ENCODE results near the gene ADAMTSL3. TPM values are rescaled to one million over a fixed set of nuclear protein-coding genes. Genes with fewer than 3 reads are reported as not detected.

The ADAMTSL3 gene
- total RNA-seq, 2 experiments from 2014 or later = not detected

DNA sequence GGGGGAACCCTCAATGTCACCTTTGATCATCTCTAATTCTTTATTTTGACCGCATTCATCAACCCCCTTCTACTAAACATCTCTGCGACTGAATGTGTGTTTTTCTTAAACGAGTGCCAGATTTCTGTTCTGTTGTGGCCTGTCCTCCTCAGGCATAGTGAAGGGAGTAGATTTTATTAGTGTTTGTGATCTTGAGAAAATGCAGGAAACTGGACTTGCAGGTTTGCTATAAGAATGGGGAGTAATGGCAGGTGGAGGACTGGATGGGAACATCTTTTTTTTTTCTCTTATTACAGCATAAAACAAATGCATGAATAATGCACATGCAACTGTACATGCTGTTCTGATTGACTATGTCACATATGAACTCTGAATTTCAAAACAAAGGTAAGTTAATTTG is 59.3 kb downstream of the ADAMTSL3 start:
- DNase-seq = no peak
- no peaks in the 10 kb centered on the region for H3K36me3 Mint-ChIP-seq (ENCODE audit: low read depth)

DNA sequence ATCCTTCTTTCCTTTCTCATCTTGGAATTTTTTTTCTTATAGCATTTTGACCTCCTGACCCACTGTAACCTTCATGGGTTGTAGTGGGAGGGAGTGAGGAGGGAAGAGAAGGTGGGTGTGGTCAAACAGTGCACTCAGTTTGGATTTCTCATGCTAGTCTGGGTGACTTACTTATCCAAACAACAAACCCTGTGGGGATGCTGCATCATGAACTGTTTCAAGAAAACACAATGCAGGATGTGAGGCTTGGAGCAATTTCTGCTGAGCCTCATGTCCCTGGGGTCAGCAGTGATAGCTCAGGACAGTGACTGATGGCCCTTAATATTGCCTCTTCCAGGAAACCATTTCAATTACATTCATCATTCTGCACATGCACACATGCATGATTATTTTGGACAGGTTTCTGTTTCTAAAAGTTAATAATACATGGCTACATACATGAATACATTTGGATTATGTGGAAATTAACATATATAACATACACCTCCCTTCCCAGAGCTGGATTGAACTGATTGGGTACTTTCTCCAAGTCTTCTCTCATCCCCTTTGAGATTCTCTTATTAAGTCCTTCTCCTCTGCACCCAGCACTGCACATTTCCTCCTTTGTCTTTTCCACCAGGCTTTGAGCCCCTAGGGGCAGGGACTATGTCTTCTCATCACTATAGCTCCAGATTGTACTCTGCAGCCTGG is 61.2 kb downstream of the ADAMTSL3 start:
- Mint-ChIP-seq H3K9me3 (no peaks in the 10 kb centered on the region), H3K4me3 (no peak overlapping the region), H3K27ac (no peak overlapping the region), H3K27me3 (ENCODE audit: low read depth) (peaks cover 14% of the 10 kb centered on the region), H3K36me3 (ENCODE audit: low read depth) (no peaks in the 10 kb centered on the region), H3K4me1 (ENCODE audit: low read depth) (no peaks in the 10 kb centered on the region)
- CTCF ChIA-PET = interaction anchor here (0.7 kb wide), 1 partner anchor 38 kb away, joined by 3 read pairs; no protein-coding TSS in a partner anchor
- DNase-seq = no peak
- intact Hi-C loops (cut with micrococcal nuclease) = no loop called here

More for the DNA sequence above, 59.3 kb downstream of the ADAMTSL3 start:
- no peak overlapping the region for H3K4me3 Mint-ChIP-seq
- no peaks in the 10 kb centered on the region for H3K4me1 Mint-ChIP-seq (ENCODE audit: low read depth)
- H3K9me3 Mint-ChIP-seq = no peaks in the 10 kb centered on the region
- CTCF ChIA-PET = no interaction called here
- H3K27ac Mint-ChIP-seq = no peak overlapping the region
- H3K27me3 Mint-ChIP-seq (ENCODE audit: low read depth) = peaks cover 10% of the 10 kb centered on the region
- intact Hi-C loops (cut with micrococcal nuclease) = no loop called here

DNA sequence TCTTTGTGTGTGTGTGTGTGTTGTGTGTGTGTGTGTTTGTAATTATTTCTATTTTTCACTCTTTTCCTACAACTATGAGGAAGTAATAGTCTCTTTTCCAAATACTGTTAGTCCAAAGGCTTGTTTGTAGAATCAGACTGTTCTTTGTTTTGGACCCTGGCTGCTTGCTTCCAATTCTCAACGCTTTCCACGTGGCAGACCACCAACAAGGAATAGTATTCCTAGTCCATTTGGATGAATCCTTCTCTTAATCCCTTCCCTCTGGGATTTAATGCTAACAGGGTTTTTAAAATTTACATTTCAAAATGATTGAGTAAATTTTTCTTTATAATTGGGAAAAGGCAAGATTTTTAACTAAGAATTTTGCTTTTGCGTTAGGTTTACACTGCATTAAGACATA is 62.7 kb downstream of the ADAMTSL3 start:
- intact Hi-C loops (cut with micrococcal nuclease) = no loop called here
- DNase-seq = no peak
- H3K4me1 Mint-ChIP-seq (ENCODE audit: low read depth) = no peaks in the 10 kb centered on the region
- no peaks in the 10 kb centered on the region for H3K9me3 Mint-ChIP-seq
- CTCF ChIA-PET = no interaction called here
- no peak overlapping the region for H3K4me3 Mint-ChIP-seq
- H3K27ac Mint-ChIP-seq = no peak overlapping the region
- H3K36me3 Mint-ChIP-seq (ENCODE audit: low read depth) = no peaks in the 10 kb centered on the region
- H3K27me3 Mint-ChIP-seq (ENCODE audit: low read depth) = peaks cover 11% of the 10 kb centered on the region

DNA sequence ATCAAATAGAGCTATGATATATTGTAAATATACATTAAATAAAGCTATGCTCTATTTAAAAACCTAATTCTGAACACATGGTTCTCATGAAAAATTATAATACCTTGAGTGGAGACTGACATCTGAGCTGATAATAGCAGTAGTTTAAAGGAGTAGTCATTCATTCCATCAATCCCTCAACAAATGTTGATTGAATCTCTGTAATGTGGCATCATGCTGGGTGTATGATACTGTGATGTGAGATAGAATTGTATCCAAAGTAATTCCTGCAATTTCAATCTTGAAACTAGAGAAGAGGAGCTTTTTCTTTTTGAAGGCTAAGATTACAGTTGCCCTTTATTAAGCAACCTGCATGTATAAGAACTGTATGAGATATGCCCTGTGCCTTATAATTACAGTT is 63.1 kb downstream of the ADAMTSL3 start:
- Mint-ChIP-seq H3K9me3 (no peaks in the 10 kb centered on the region), H3K27me3 (ENCODE audit: low read depth) (peaks cover 11% of the 10 kb centered on the region), H3K36me3 (ENCODE audit: low read depth) (no peaks in the 10 kb centered on the region), H3K4me1 (ENCODE audit: low read depth) (no peaks in the 10 kb centered on the region), H3K4me3 (no peak overlapping the region), H3K27ac (no peak overlapping the region)
- CTCF ChIA-PET = no interaction called here
- no peak for DNase-seq
- intact Hi-C loops (cut with micrococcal nuclease) = no loop called here

DNA sequence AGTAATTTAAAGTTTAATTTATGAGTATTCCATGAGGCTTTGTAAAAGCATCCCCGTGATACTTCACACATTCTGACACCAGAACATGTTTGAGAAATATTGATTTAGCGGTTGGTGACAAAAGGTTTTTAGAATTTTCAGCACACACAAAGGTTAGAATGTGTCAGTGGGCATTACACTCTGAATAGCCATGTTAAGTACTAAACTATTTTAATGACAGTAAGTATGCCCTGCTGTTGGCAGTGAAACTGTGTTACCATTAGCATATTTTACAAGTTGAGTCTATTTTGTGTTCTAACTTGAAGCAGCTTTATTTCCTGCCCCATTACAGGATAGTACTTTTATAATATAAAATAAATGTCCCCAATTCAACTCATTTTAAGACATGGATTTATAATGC is 66.5 kb downstream of the ADAMTSL3 start:
- Mint-ChIP-seq H3K9me3 (no peaks in the 10 kb centered on the region), H3K4me1 (ENCODE audit: low read depth) (no peaks in the 10 kb centered on the region), H3K36me3 (ENCODE audit: low read depth) (no peaks in the 10 kb centered on the region), H3K27ac (no peak overlapping the region), H3K4me3 (no peak overlapping the region), H3K27me3 (ENCODE audit: low read depth) (peaks cover 9% of the 10 kb centered on the region)
- CTCF ChIA-PET = no interaction called here
- DNase-seq = no peak
- intact Hi-C loops (cut with micrococcal nuclease) = no loop called here

DNA sequence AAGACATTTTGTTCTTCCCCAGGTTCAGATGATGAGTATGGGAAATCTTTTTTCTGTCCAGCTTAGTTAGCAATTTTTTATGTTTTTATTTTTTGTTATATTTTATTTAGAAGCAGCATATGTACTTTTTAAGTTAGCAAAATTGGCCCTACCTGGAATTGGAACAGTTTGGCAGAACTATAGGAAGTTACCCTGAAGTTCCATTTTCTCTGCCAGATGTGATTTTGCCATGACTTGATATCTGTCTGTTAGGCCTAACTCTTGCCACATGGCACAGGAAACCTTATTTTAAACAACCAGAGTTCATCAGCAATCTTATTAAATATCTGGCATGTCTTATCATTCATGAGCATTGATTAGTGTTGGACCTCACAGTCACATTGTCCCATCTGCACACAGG is 67.1 kb downstream of the ADAMTSL3 start:
- DNase-seq = no peak
- Mint-ChIP-seq H3K4me1 (ENCODE audit: low read depth) (no peaks in the 10 kb centered on the region), H3K9me3 (no peaks in the 10 kb centered on the region), H3K27me3 (ENCODE audit: low read depth) (peaks cover 9% of the 10 kb centered on the region), H3K36me3 (ENCODE audit: low read depth) (no peaks in the 10 kb centered on the region), H3K27ac (no peak overlapping the region), H3K4me3 (no peak overlapping the region)
- CTCF ChIA-PET = no interaction called here
- intact Hi-C loops (cut with micrococcal nuclease) = no loop called here

DNA sequence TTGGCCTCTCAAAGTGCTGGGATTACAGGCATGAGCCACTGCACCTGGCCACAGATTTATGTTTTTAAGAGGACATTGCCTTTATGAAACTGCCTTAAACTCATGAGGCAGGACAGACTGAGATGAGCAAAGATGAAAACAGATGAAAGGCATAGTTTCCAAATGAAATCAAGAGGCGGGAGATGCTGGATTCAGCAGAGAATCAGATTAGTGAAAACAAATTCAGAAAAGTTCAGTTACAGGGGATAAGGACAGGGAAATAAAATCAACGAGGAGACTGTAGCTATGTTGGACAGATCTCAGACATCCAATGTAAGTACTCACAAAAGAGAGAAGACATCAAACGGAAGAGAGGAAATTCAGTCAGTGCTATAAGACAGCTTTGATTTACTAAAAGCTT is 68.1 kb downstream of the ADAMTSL3 start:
- no peaks in the 10 kb centered on the region for H3K36me3 Mint-ChIP-seq (ENCODE audit: low read depth)
- no peak overlapping the region for H3K4me3 Mint-ChIP-seq
- no peaks in the 10 kb centered on the region for H3K4me1 Mint-ChIP-seq (ENCODE audit: low read depth)
- intact Hi-C loops (cut with micrococcal nuclease) = no loop called here
- H3K27me3 Mint-ChIP-seq (ENCODE audit: low read depth) = peaks cover 8% of the 10 kb centered on the region
- no peaks in the 10 kb centered on the region for H3K9me3 Mint-ChIP-seq
- no peak overlapping the region for H3K27ac Mint-ChIP-seq
- no peak for DNase-seq
- CTCF ChIA-PET = no interaction called here

DNA sequence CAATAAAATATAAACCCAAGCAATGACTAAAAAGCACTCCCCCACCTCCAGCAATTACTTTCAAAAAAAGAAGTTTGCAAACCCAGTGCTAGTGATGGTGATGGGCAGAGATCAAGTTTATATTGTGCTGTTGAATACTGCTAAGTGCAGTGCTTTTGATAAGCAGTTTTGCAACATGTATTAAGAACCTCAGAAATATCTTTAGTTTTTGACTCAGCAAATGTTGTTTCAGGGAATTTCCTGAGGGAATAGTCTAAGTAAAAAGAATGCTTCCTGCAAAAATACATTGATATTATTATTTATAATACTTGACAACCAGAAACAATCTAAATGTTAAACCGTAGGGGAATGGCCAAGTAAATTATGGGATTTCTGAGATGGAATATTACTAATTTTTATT is 69.3 kb downstream of the ADAMTSL3 start:
- intact Hi-C loops (cut with micrococcal nuclease) = no loop called here
- no peaks in the 10 kb centered on the region for H3K36me3 Mint-ChIP-seq (ENCODE audit: low read depth)
- no peaks in the 10 kb centered on the region for H3K9me3 Mint-ChIP-seq
- peaks cover 4% of the 10 kb centered on the region for H3K27me3 Mint-ChIP-seq (ENCODE audit: low read depth)
- CTCF ChIA-PET = no interaction called here
- H3K27ac Mint-ChIP-seq = no peak overlapping the region
- no peak for DNase-seq
- H3K4me1 Mint-ChIP-seq (ENCODE audit: low read depth) = no peaks in the 10 kb centered on the region
- H3K4me3 Mint-ChIP-seq = no peak overlapping the region

DNA sequence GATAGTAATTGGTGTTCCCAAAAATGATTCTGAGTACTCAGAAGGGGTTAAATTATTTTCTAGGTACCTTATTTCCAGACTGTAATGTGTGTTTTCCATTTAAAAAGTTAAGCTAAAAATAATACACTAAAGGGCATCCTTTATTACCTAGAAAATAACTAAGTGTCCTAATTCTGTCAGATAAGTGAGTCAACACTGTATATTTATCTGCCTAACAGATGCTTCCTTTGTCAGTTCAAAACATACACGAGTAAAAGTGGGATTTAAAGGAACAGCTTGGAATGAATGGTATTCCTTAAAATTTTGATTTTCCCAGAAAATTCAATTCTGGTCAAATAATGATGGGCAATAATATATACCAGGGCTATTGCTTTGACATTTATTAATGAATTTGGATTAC is 78.3 kb downstream of the ADAMTSL3 start:
- Mint-ChIP-seq H3K4me1 (ENCODE audit: low read depth) (no peaks in the 10 kb centered on the region), H3K4me3 (no peak overlapping the region), H3K36me3 (ENCODE audit: low read depth) (no peaks in the 10 kb centered on the region), H3K27me3 (ENCODE audit: low read depth) (peaks cover 17% of the 10 kb centered on the region), H3K9me3 (no peaks in the 10 kb centered on the region), H3K27ac (no peak overlapping the region)
- CTCF ChIA-PET = no interaction called here
- DNase-seq = no peak
- intact Hi-C loops (cut with micrococcal nuclease) = no loop called here

DNA sequence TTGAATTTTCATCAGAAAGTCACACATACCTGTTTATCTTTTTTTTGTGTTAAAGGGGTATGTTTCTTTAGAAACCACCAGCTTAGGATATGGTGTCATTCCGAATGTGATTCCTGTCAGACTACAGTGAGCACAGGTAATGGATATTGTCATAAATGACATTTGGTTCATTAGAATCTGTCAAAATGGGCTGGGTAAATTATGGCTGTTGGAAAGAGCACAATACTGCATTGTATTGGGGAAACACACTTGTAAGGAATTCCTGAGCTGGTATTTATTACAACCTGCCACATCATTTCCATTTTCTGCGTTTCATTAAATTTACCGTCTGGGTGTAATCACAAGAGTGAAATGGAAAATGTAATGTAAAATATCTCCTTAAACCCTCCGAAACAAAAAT is 78.8 kb downstream of the ADAMTSL3 start:
- no peaks in the 10 kb centered on the region for H3K4me1 Mint-ChIP-seq (ENCODE audit: low read depth)
- intact Hi-C loops (cut with micrococcal nuclease) = no loop called here
- no peak overlapping the region for H3K4me3 Mint-ChIP-seq
- no peak for DNase-seq
- H3K36me3 Mint-ChIP-seq (ENCODE audit: low read depth) = no peaks in the 10 kb centered on the region
- H3K9me3 Mint-ChIP-seq = no peaks in the 10 kb centered on the region
- H3K27me3 Mint-ChIP-seq (ENCODE audit: low read depth) = peaks cover 17% of the 10 kb centered on the region
- CTCF ChIA-PET = no interaction called here
- H3K27ac Mint-ChIP-seq = no peak overlapping the region

DNA sequence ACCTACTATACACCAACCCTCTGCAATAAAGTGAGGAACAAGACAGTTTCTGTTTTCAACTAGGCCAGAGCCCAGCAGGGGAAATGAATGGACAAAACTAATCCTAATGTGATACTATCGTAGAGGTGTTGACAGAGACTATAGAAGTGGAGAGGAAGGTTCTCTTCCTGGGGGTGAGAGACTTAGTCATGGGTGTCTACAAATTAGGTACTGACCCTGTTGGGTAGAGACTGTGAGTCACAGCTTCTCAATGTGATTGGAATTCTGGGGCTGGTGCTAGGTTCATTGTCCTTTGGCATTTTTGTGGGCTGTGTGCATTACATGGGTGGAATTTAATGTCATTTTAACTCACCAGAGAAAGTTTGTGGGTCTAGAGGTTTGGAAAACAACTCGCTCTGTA is 79.3 kb downstream of the ADAMTSL3 start:
- no peak for DNase-seq
- Mint-ChIP-seq H3K4me3 (no peak overlapping the region), H3K27ac (no peak overlapping the region), H3K9me3 (no peaks in the 10 kb centered on the region), H3K27me3 (ENCODE audit: low read depth) (peaks cover 17% of the 10 kb centered on the region), H3K36me3 (ENCODE audit: low read depth) (no peaks in the 10 kb centered on the region), H3K4me1 (ENCODE audit: low read depth) (no peaks in the 10 kb centered on the region)
- intact Hi-C loops (cut with micrococcal nuclease) = no loop called here
- CTCF ChIA-PET = interaction anchor here (1.1 kb wide), 1 partner anchor 103 kb away, joined by 3 read pairs; no protein-coding TSS in a partner anchor

DNA sequence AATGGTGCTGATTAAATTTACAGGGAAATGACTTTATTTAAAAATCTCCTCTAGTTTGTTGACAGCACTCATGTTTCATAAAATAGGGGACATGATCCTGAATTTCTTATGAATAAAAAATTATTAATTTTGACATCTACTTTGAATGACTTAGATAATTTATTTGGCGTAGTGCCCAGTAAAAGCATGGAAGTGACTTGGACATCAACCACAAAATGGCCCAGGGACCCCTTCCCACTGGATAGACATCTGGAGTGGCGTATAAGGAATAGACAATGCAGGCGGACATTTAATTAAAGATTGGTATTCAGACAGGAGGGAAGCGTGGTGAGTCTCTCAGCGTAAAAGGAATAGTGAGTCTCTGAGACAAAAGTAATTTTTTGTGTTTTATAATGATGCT is 79.8 kb downstream of the ADAMTSL3 start:
- Mint-ChIP-seq H3K36me3 (ENCODE audit: low read depth) (no peaks in the 10 kb centered on the region), H3K9me3 (no peaks in the 10 kb centered on the region), H3K4me1 (ENCODE audit: low read depth) (no peaks in the 10 kb centered on the region), H3K27me3 (ENCODE audit: low read depth) (peaks cover 17% of the 10 kb centered on the region), H3K4me3 (no peak overlapping the region), H3K27ac (no peak overlapping the region)
- CTCF ChIA-PET = interaction anchor here (1.1 kb wide), 1 partner anchor 102 kb away, joined by 3 read pairs; no protein-coding TSS in a partner anchor
- intact Hi-C loops (cut with micrococcal nuclease) = no loop called here
- no peak for DNase-seq

DNA sequence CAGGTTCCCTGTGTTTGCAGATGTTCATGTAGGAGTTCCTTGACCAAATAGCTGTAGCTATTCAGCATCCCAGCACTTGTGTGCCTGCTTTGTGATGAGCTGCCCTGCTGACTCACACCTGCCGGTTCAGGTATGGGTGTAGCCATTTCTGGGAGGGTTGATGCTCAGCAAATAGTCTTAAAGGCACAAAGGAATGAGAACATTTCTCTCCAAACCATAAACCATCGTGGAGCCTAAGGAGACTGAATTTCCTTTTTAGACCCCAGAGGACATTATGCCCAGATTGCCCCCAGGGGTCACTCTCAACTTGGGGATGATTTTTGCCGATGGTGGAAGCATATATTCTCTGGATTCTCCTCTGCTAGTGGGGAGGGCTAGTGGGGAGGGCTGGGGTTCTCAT is 80.6 kb downstream of the ADAMTSL3 start:
- H3K36me3 Mint-ChIP-seq (ENCODE audit: low read depth) = no peaks in the 10 kb centered on the region
- no peaks in the 10 kb centered on the region for H3K4me1 Mint-ChIP-seq (ENCODE audit: low read depth)
- no peak for DNase-seq
- no peak overlapping the region for H3K27ac Mint-ChIP-seq
- intact Hi-C loops (cut with micrococcal nuclease) = no loop called here
- H3K9me3 Mint-ChIP-seq = no peaks in the 10 kb centered on the region
- H3K4me3 Mint-ChIP-seq = no peak overlapping the region
- CTCF ChIA-PET = interaction anchor here (1.1 kb wide), 1 partner anchor 102 kb away, joined by 3 read pairs; no protein-coding TSS in a partner anchor
- H3K27me3 Mint-ChIP-seq (ENCODE audit: low read depth) = peaks cover 14% of the 10 kb centered on the region
